ENCODE measurements around the gene TMOD1.
"Not testable (repeated sequence)": the region's sequence is repeated elsewhere in the genome, so short reads cannot be mapped to it uniquely, and the experiment has no call there.

TMOD1 gene

GRCh38 chr9:97498846-97499245 is 2.6 kb upstream of the TMOD1 start:
- DNase-seq (ENCODE audit: low spot score): not testable (repeated sequence)

GRCh38 chr9:97500263-97500662 is 1.2 kb upstream of the TMOD1 start:
- peak; percentile 29 for DNase-seq (ENCODE audit: low spot score)

- no peak for DNase-seq (ENCODE audit: low spot score)
Measured at GRCh38 chr9:97500765-97501176, 695 bp upstream of the TMOD1 start.

GRCh38 chr9:97501972-97502221 is 431 bp downstream of the TMOD1 start:
- no peak for DNase-seq (ENCODE audit: low spot score)

GRCh38 chr9:97502222-97502983 is 937 bp downstream of the TMOD1 start:
- DNase-seq (ENCODE audit: low spot score): peak; percentile 35

- no peak for DNase-seq (ENCODE audit: low spot score)
Measured at GRCh38 chr9:97502984-97503861, 1.8 kb downstream of the TMOD1 start.

- DNase-seq (ENCODE audit: low spot score): no peak
Measured at GRCh38 chr9:97503862-97504210, 2.4 kb downstream of the TMOD1 start.

GRCh38 chr9:97504381-97505216 is 3.1 kb downstream of the TMOD1 start:
- peak; percentile 50 for DNase-seq (ENCODE audit: low spot score)

- DNase-seq (ENCODE audit: low spot score): peak; percentile 91
Measured at GRCh38 chr9:97505845-97506244, 4.4 kb downstream of the TMOD1 start.

GRCh38 chr9:97506306-97506705 is 4.8 kb downstream of the TMOD1 start:
- DNase-seq (ENCODE audit: low spot score): no peak

GRCh38 chr9:97506787-97507186 is 5.3 kb downstream of the TMOD1 start:
- DNase-seq (ENCODE audit: low spot score): no peak

- DNase-seq (ENCODE audit: low spot score): no peak
Measured at GRCh38 chr9:97507428-97507984, 6.0 kb downstream of the TMOD1 start.

- DNase-seq (ENCODE audit: low spot score): peak; percentile 84
Measured at GRCh38 chr9:97508852-97509251, 7.4 kb downstream of the TMOD1 start.

GRCh38 chr9:97510797-97511654 is 9.6 kb downstream of the TMOD1 start:
- DNase-seq (ENCODE audit: low spot score): no peak

- DNase-seq (ENCODE audit: low spot score): no peak
Measured at GRCh38 chr9:97511655-97512427, 10.4 kb downstream of the TMOD1 start.

GRCh38 chr9:97512966-97513560 is 11.6 kb downstream of the TMOD1 start:
- no peak for DNase-seq (ENCODE audit: low spot score)

GRCh38 chr9:97514531-97514930 is 13.1 kb downstream of the TMOD1 start:
- DNase-seq (ENCODE audit: low spot score): no peak

- no peak for DNase-seq (ENCODE audit: low spot score)
Measured at GRCh38 chr9:97515662-97516061, 14.2 kb downstream of the TMOD1 start.

- DNase-seq (ENCODE audit: low spot score): no peak
Measured at GRCh38 chr9:97516111-97516510, 14.6 kb downstream of the TMOD1 start.
